NCI-H1436 treated with DMSO at 0.1 percent for 48 hours (cell line): ENCODE data around the gene C2orf42.
A peak's percentile ranks its signal among the peaks of the same experiment; 100 is the strongest.
"Not testable (repeated sequence)": the region's sequence is repeated elsewhere in the genome, so short reads cannot be mapped to it uniquely, and the experiment has no call there.

Experiments
- DNase-seq: peaks from one replicate; lab custom pipeline; 2025; lab: John Stamatoyannopoulos, UW

The C2orf42 gene

DNA sequence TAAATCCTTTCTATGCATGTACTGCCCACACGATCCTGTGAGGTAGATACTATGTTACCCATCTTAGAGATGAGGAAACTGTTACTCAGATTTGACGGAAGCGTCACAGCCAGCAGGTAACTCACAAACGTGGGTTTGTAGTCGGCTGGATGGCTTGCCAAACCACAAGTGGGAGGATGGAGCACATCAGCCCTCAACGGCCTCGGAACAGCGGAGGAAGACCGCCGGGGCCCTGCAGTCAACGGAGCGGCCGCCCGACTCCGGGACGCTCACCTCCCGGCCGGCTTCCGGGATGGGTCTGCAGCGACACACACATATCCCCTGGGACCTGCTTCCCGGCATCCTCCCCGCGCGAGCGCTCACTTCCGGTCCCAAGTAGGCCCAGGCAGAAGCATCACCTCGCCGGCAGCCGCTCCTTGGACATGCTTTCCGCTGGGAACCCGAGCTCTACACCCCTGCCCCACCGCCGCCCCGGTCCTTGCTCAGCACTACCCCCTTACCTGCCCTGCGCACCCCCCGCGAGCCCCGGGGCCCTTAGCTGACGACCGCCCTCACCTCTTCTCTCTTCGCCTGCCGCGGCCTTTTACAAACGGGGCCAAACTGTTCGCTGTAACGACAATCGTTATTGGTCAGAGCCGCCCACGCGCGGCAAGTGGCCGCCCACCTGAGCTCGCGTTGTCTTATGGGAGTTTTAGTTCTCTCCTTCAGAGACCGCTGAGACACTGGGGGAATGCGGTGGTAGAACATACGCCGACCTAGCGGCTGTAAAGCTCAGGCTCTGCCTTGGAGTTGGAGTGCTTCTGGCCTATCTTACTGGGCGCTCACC is at the start of gene C2orf42:
C2orf42 (minus strand) TSS at position 602 of the 826 bp plus-strand sequence. CDS start 9,034 bp downstream, outside the sequence.
- DNase-seq: peak; percentile 90

DNA sequence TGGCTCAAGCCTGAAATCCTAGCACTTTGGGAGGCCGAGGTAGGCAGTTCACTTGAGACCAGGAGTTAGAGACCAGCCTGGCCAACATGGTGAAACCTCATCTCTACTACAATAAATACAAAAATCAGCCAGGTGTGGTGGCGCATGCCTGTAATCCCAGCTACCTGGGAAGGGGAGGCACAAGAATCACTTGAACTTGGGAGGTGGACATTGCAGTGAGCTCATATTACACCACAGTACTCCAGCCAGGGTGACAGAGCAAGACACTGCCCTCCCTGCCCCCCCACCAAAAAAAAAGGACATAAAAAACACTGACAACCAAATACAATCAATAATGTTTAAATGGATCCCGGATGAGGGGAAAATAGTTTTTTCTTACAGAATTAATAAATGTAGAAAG is 49.8 kb upstream of the C2orf42 start:
- DNase-seq: no peak

DNA sequence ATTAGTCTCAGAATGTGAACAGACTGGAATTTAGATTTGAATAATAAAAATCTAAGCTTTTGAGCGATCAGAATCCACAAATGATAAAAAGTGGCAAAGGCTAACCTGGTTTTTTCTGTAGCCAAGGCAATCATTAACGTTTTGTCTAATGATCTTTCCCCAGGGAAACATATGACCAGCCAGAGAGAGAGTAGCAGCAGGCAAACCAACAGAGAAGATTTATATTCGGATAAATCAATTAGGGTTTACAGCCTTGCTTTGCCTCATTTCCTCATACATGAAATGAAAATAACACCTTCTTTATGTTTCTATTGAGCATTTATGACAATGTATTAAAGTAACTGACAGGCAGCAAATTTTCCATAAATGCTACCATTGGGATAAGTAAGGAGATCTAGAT is 43.1 kb upstream of the C2orf42 start:
- no peak for DNase-seq

DNA sequence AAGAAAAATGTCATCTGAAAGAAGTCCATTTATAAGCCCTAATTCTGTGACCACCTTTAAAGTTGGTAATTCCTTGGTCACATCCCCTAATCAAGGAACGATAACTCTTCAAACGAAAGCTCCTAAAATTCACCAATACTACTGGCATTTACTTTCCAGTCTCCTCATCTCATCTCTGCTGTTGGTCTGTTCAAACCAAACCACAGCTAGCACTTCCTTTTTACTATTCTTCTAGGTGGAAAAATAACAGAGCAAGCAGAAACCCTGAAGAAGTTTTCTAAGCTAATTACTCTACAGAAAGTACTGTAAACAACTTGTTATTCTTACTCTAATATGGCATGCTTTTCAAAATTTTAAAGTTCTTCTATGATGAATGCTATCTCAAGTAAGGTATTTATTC is 36.0 kb upstream of the C2orf42 start:
- no peak for DNase-seq

DNA sequence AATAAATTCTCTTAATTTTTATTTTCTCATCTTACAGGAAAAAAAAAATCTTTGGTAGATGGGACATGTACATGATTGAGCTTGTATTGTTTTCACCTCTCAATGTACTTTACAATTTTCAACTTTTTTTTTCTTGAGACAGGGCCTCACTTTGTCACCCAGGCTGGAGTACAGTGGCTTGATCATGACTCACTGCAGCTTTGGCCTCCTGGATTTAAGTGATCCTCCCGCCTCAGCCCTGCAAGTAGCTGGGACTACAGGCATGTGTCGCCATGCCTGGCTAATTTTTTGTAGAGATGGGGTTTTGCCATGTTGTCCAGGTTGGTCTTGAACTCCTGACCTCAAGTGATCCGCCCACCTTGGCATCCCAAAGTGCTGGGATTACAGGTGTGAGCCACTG is 32.5 kb upstream of the C2orf42 start:
- not testable (repeated sequence) for DNase-seq

DNA sequence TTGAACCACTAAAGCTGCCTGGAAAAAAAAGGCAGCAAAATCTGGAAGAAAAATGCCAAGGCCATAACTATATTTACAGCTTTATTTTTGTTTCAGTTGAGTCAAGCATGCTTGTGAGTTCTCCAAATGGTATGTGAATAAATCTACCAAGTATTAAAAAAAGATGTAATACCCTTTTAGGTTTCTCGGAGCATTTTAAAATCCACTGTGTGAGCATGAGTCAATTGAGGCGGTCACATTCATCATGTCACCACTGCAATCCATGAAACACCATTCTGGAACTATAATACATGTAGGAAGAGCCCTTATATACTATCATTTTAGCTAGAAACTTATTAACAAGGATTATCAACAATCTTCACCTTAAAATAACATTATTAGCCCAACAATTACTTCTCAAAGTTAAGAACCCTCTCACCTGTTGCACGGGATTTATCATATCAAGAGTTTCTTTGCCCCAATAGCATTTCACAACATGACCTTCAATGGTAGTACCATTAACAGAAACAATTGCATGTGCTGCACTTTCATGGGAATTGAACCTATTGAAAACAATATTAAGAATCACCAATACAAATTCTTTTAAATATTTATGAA is 24.2 kb upstream of the C2orf42 start:
- no peak for DNase-seq

DNA sequence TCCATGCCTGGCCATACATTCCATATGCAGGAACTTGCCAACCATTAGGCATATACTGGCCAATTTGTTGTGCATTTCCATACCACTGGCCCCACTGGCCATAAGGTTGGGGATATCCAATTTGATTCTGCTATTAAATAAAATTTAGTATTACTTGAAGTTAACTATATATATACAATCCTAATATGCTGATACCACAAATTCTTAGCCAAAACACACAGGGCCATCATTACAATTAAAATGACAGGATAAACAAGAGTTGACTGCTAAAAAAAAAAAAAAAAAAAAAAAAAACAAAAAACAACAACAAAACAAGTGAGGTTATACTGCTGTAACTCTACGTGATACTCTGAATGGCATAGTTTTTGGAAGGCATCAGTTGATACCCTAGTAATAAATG is 23.5 kb upstream of the C2orf42 start:
- DNase-seq: no peak

DNA sequence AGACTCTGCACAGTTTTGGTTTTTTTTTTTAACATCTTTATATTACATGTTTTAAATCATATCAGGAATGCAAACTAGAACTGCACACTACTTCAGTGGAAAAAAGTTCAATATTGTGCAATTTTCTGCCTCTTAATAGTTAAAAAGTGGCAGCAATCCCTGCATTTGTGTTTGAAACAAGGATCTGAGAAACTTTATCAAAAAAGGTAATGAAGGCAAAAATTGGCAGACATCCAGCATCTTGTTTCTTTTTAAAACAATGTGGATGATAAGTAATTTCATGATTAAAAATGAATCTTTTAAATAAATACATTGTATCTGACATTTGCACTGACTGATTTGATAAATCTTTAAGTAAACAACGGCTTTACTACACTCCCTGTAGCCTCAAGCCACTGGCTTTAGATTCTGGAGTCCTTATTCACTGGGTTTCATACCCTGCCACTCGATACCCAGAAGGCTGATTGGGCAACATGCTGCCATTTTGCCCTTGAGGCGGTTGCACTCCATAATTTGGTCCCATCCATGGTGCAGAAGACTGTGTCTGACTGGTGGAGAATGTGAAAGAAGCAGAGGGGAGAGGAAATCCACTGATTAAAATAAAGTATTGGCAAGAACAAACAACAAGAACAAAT is 21.6 kb upstream of the C2orf42 start:
- DNase-seq: no peak

DNA sequence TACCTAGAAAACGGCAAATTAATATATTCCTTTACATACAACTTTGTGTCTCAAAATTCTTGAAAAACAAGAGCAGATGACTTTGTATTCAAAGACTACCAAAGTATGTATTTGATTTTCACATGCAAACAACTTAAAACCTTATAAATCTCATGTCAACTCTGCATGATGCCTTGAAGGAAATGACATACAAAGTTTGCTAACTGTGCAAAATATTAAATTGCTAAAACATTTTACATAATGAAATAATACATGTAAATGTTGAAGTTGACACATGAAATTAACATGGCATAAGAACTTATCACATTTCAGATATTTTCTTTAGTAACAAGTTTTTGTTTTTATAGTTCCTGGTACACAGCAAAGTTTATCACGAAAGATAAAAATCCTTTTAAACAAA is 20.8 kb upstream of the C2orf42 start:
- no peak for DNase-seq

DNA sequence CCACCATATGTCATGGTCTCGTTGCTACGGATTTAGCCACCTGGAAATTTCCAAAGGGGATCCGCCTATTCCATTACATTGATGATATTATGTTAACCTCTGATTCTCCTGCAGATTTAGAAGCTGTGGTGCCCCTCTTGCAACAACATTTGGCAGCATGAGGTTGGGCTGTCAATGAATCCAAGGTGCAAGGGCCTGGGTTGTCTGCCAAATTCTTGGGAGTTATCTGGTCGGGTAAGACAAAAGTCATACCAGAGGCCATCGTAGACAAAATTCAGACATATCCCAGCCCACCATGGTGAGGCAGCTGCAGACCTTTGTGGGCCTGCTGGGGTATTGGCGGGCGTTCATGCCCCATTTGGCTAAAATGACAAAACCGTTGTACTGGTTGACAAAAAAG is 13.6 kb upstream of the C2orf42 start:
- DNase-seq: no peak

DNA sequence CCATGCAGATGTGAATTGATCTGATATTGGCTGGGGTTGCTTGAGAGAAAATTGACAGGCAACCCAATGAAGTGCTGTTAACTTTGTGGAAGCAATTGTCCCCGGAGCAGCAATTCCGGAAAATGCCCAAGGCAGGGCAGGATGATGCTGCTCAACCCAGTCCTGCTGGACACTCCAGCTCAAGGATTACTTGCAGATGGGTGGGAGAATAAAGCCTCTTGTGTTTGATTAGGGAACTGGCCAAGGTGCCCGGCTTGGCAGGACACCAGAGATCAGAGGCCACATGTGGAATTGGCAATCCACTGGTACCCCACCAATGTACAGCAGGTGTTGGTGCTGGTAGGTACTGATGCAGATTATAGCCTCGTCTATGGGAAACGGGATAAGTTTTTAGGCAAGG is 12.3 kb upstream of the C2orf42 start:
- DNase-seq: no peak

DNA sequence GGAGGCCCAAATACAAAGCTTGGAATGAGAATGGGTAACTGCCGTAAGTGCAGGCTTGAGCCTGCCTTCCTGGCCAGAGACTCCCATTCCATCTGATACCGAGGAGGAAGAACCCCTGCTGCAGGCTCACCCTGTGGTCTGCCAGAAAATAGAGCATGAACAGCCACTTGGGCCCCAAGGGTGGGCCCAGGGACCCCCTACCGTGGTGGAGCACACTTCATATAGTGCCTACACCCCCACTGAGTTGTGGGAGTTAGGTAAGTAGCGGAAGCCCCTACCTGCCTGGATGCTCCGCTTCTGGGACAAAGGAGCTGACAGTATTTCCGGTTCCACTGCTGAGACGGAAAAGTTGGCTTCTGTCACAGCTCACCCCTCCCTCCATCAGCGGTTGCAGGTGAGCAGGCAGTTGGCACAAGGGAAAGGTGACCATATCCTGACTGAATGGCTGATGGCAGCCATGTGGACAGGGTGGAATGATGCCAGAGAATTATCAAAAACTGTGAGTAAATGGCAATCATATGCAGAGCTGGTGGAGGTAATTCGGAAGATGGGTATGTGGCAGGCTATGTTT is 11.5 kb upstream of the C2orf42 start:
- no peak for DNase-seq

DNA sequence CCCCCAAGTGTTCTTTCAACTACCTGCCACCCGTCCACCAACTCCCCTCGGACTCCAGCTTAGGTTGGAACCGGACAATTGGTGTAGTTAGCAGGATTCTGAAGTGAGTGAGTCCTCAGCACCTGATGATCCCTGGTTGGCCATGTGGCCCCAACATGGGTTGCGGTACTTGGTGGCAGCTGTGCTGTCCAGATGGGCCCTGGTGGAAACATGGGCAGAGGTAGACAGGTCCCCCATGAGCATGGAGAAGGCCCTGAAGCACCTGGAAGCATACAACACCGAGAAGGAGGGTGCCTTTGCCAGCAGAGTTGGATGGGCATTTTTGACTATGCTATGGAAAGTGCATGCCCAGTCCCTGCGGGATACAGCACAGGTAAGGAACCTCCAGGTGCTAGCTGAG is 11.0 kb upstream of the C2orf42 start:
- DNase-seq: no peak

DNA sequence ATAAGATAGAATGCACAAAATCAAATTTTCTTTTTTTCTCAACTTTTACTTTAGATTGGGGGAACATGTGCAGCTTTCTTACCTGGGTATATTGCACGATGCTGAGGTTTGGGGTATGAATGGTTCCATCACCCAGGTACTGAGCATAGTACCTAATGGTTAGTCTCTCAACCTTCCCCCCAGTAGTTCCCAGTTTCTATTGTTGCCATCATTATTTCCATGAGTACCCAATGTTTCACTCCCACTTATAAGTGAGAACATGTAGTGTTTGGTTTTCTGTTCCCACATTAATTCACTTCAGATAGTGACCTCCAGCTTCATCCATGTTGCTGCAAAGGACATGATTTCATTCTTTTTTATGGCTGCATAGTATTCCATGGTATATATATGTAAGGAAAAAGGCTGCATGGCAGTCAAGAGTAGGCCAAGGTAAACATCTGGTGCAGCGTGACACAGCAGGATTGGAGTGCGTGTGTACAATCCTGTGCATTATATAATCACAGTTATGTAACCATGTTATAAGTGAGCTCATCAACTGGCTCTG is 10.5 kb upstream of the C2orf42 start:
- DNase-seq: no peak

DNA sequence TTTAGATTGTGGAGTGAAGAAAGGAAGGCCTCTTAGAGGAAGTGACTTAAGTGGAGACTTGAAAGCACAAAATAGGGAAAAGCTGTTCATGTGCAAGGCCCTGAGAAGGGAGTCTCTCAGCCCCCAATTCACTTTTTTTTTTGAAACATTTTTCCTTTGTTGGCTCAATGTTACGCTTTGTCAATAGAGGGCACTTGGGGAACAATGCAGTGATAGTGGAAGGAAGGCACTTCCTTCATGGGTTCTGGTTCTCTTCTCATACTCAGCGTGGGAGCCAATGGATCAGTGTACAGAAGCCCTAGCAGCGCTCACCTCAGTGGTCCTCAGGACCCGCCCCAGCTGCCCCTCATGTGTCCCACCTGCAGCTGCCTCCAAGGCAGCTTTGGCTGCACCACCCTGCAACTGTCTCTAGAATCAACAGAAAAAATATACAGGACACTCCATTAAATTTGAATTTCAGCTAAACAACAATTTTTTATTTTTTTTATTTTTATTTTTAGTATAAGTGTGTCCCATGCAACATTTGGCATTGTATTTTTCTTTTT is 8.6 kb upstream of the C2orf42 start:
- DNase-seq: no peak

DNA sequence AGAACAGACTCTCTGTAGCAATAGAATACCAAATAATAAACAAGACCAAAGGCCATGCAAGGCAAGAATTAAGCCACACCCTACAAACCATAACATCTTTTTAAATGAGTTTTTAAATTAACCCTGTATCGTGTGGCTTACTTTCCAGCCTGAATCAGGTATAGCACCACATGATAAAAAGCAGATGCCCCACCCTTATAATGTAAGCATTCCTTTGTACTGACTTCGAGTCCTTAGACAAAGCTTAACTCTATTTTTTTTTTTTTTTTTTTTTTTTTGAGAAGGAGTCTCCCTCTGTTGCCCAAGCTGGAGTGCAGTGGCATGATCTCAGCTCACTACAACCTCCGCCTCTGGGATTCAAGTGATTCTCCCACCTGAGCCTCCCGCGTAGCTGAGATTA is 1.7 kb upstream of the C2orf42 start:
- no peak for DNase-seq

DNA sequence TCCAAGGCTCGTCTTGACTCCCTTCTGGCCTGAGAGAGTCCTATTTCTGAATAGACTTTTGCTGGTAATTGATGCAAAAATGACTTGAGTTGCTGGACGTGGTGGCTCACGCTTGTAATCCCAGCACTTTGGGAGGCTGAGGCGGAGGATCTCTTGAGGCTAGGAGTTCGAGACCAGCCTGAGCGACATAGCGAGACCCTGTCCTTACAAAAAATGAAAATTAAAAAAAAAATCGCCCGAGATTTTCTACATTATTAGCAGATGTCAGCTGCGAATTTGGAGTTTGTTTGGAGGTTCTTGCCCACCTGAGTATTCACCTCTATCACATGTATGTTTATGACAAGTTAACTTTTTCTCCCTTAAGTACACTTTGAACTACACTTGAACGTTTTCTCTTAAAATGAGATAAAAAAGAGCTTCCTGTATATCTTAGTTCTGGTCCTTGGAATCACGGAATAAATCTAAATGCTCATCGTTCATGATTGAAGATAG is 471 bp upstream of the C2orf42 start:
- DNase-seq: no peak

DNA sequence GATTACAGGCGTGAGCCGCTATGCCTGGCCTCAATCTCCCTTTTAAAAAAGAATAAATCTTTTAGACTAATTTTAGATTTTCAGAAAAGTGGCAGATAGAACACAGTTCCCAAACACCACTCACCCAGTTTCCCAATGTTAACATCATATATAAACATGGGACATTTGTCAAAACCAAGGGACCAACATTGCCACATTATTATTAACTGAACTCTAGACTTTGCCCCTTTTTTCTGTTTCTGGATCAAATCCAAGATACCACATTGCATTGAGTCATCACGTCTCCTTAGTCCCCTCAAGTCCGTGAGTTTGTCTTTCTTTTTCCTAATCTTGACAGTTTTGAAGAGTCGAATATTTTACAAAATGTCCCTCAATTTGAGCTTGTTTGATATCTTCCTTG is 2.4 kb downstream of the C2orf42 start:
- DNase-seq: no peak

DNA sequence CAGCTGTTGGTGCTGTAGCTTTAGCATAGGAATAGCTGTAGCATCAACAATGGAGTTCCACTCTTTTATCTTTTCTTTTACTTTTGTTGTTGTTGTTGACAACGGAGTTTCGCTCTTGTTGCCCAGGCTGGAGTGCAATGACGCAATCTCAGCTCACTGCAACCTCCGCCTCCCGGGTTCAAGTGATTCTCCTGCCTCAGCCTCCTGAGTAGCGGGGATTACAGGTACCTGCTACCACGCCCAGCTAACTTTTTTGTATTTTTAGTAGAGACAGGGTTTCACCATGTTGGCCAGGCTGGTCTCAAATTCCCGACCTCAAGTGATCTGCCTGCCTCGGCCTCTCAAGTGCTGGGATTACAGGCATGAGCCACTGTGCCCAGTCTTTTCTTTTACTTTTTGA is 3.6 kb downstream of the C2orf42 start:
- not testable (repeated sequence) for DNase-seq

DNA sequence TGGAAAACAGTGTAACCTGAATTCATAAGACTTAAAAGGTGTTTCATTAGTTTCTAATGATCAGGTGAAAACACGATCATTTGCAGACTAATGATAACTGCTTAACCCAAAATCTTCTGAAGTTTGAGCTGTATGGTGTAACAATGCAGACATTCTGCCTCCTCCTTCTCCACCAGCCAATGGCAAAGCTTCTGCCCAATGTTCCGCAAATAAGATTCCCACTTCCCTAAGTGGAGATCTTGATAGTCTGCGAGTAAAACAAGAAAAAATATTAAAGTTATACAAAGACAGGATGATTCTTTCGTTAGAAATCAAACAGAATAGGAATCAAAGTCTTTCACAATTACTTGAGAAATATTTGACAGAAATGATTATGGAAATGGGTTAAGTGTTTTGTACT is 8.1 kb downstream of the C2orf42 start:
- no peak for DNase-seq

DNA sequence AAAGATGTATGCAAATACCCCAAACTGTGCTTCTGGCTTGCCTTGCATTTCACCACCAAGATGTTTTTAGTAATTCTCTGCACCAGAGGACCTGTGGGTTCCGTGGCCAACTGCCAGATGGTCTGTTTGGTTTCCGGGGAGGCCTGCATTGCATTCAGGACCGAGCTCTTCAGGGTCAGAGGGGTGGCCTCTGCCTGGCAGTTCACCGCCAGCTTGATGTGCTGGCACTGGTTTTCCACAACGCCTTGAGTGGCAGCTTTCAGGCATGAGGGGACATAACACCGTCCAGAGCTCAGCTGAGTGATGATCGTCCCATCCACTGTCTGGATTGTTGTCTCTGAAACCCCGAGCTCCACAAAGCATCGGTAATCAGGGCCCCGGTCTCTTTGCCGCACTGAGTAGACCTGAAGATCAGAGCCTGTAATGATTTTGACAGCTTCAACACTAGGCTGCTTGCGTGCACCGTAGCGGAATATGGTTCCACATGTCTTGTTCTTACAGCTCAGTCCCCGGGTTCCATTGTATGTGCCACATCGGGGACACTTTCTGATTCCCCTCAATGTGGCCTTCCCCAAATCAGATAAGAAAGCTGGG is 9.4 kb downstream of the C2orf42 start:
- no peak for DNase-seq

DNA sequence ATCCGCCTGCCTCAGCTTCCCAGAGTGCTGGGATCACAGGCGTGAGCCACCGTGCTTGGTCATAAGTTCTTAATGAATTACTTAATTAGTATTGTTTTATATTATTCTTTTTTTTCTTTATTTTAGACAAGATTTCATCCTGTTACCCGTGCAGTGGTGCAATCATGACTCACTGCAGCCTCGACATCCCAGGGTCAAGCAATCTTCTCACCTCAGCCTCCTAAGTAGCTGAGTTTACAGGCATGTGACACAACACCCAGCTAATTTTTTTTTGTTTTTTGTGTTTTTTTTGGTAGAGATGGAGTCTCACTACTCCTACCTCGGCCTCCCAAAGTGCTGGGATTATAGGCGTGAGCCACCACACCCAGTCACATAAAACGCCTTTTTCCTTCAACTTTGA is 17.3 kb downstream of the C2orf42 start:
- DNase-seq: no peak
